ENCODE data around the gene DNASE2.
A peak's percentile ranks its signal among the peaks of the same experiment; 100 is the strongest.

The DNASE2 gene

GRCh38 chr19:12885749-12886650, 4.8 kb upstream of the DNASE2 start:
- no peak for DNase-seq

- peak; percentile 91 for DNase-seq
Observed at GRCh38 chr19:12884926-12885748, 3.9 kb upstream of the DNASE2 start.

GRCh38 chr19:12884627-12884925, 3.3 kb upstream of the DNASE2 start:
- DNase-seq, result no peak

- no peak for DNase-seq
Observed at GRCh38 chr19:12884202-12884601, 3.0 kb upstream of the DNASE2 start.

GRCh38 chr19:12882589-12882988, 1.3 kb upstream of the DNASE2 start:
- no peak for DNase-seq

GRCh38 chr19:12880551-12881171, 588 bp downstream of the DNASE2 start:
- DNase-seq, result no peak

GRCh38 chr19:12875086-12875485, 6.2 kb downstream of the DNASE2 start:
- DNase-seq, result no peak

- DNase-seq, result no peak
Observed at GRCh38 chr19:12873891-12874745, 7.1 kb downstream of the DNASE2 start.

GRCh38 chr19:12872941-12873890, 8.0 kb downstream of the DNASE2 start:
- peak; percentile 84 to 85 for DNase-seq

- no peak for DNase-seq
Observed at GRCh38 chr19:12872255-12872654, 9.0 kb downstream of the DNASE2 start.

GRCh38 chr19:12871681-12872080, 9.6 kb downstream of the DNASE2 start:
- DNase-seq, result no peak

GRCh38 chr19:12868540-12869112, 12.6 kb downstream of the DNASE2 start:
- no peak for DNase-seq

- peak; percentile 65 to 72 for DNase-seq
Observed at GRCh38 chr19:12867120-12868099, 13.8 kb downstream of the DNASE2 start.

- DNase-seq, result no peak
Observed at GRCh38 chr19:12866416-12867119, 14.7 kb downstream of the DNASE2 start.

GRCh38 chr19:12865746-12866415, 15.4 kb downstream of the DNASE2 start:
- DNase-seq, result no peak

- DNase-seq, result no peak
Observed at GRCh38 chr19:12864721-12865715, 16.2 kb downstream of the DNASE2 start.

- DNase-seq, result no peak
Observed at GRCh38 chr19:12864143-12864542, 17.1 kb downstream of the DNASE2 start.

All from CD4-positive, alpha-beta T cell treated with Interleukin-4 for 1 hour (primary cell).